ENCODE measurements around the gene UNC13B.

DNA sequence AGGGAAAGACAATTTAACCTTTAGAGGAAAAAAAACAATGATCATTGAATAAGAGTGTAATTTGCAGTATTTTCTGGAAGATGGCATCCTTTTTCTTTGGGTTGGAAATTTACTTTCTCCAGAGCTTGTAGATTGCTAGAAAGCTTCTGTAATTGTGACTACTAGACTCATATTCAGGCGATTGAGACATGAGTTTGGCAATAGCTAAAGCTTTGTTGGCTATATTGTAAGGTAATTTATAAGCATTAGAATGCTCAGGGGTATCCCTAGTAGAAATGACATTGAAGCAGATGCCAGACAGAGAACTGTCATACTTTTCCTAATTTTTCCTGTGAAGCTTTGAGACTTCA, 115.3 kb downstream of the UNC13B start:
- TF ChIP-seq, protein P1, sequence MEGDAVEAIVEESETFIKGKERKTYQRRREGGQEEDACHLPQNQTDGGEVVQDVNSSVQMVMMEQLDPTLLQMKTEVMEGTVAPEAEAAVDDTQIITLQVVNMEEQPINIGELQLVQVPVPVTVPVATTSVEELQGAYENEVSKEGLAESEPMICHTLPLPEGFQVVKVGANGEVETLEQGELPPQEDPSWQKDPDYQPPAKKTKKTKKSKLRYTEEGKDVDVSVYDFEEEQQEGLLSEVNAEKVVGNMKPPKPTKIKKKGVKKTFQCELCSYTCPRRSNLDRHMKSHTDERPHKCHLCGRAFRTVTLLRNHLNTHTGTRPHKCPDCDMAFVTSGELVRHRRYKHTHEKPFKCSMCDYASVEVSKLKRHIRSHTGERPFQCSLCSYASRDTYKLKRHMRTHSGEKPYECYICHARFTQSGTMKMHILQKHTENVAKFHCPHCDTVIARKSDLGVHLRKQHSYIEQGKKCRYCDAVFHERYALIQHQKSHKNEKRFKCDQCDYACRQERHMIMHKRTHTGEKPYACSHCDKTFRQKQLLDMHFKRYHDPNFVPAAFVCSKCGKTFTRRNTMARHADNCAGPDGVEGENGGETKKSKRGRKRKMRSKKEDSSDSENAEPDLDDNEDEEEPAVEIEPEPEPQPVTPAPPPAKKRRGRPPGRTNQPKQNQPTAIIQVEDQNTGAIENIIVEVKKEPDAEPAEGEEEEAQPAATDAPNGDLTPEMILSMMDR (IDR thresholded peaks at IDR 0.05; ENCODE audit: low read length), result no peak
- TF ChIP-seq EZH2 (IDR thresholded peaks at IDR 0.05; ENCODE audit: borderline replicate concordance, low read length), result no peak

Data from OCI-LY1 (cell line).